Ishikawa (cell line): ENCODE results near the gene TMEM132D.

Source experiments
- CEBPB ChIP-seq: IDR thresholded peaks from 2 replicates; pipeline ENCODE4 v1.6.1; 2012
- CREB1 ChIP-seq: IDR thresholded peaks from 2 replicates; pipeline ENCODE4 v1.6.1; 2012; ENCODE audit warnings: low read depth
- EGR1 ChIP-seq: IDR thresholded peaks from 2 replicates; pipeline ENCODE4 v1.6.1; 2012
- EP300 ChIP-seq: IDR thresholded peaks from 2 replicates; pipeline ENCODE4 v1.6.1; 2012; ENCODE audit warnings: borderline replicate concordance
- FOXM1 ChIP-seq: IDR thresholded peaks from 2 replicates; pipeline ENCODE4 v1.6.1; 2012; ENCODE audit warnings: low read depth, borderline replicate concordance
- MAX ChIP-seq: IDR thresholded peaks from 2 replicates; pipeline ENCODE4 v1.6.1; 2012
- NFIC ChIP-seq: IDR thresholded peaks from 2 replicates; pipeline ENCODE4 v1.6.1; 2012
- RAD21 ChIP-seq: IDR thresholded peaks from 2 replicates; pipeline ENCODE4 v1.6.1; 2012; ENCODE audit warnings: low read depth
- TAF1 ChIP-seq: IDR thresholded peaks from 2 replicates; pipeline ENCODE4 v1.6.1; 2012; ENCODE audit warnings: low read depth, mild to moderate bottlenecking
- TCF12 ChIP-seq: IDR thresholded peaks from 2 replicates; pipeline ENCODE4 v1.6.1; 2012; ENCODE audit warnings: low read depth
- TEAD4 ChIP-seq: IDR thresholded peaks from 2 replicates; pipeline ENCODE4 v1.6.1; 2012
- USF1 ChIP-seq: IDR thresholded peaks from 2 replicates; pipeline ENCODE4 v1.6.1; 2012
- YY1 ChIP-seq: IDR thresholded peaks from 2 replicates; pipeline ENCODE4 v1.6.1; 2012; ENCODE audit warnings: low read depth
- ZBTB7A ChIP-seq: IDR thresholded peaks from 2 replicates; pipeline ENCODE4 v1.6.1; 2012; ENCODE audit warnings: low read depth
- TF ChIP-seq, protein P1 (sequence below): IDR thresholded peaks from 2 replicates; pipeline ENCODE4 v1.6.1; 2012; ENCODE audit warnings: low read depth, mild to moderate bottlenecking

TMEM132D gene

GRCh38 chr12:129765719-129766118 is 138.1 kb downstream of the TMEM132D start:
- TF ChIP-seq YY1 (no peak), EP300 (no peak), NFIC (no peak), CEBPB (no peak), CREB1 (no peak), USF1 (no peak), EGR1 (no peak), FOXM1 (no peak), TAF1 (no peak), TCF12 (no peak), RAD21 (no peak), MAX (no peak), ZBTB7A (no peak), TEAD4 (no peak)
- TF ChIP-seq, protein P1, sequence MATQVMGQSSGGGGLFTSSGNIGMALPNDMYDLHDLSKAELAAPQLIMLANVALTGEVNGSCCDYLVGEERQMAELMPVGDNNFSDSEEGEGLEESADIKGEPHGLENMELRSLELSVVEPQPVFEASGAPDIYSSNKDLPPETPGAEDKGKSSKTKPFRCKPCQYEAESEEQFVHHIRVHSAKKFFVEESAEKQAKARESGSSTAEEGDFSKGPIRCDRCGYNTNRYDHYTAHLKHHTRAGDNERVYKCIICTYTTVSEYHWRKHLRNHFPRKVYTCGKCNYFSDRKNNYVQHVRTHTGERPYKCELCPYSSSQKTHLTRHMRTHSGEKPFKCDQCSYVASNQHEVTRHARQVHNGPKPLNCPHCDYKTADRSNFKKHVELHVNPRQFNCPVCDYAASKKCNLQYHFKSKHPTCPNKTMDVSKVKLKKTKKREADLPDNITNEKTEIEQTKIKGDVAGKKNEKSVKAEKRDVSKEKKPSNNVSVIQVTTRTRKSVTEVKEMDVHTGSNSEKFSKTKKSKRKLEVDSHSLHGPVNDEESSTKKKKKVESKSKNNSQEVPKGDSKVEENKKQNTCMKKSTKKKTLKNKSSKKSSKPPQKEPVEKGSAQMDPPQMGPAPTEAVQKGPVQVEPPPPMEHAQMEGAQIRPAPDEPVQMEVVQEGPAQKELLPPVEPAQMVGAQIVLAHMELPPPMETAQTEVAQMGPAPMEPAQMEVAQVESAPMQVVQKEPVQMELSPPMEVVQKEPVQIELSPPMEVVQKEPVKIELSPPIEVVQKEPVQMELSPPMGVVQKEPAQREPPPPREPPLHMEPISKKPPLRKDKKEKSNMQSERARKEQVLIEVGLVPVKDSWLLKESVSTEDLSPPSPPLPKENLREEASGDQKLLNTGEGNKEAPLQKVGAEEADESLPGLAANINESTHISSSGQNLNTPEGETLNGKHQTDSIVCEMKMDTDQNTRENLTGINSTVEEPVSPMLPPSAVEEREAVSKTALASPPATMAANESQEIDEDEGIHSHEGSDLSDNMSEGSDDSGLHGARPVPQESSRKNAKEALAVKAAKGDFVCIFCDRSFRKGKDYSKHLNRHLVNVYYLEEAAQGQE: no peak

DNA sequence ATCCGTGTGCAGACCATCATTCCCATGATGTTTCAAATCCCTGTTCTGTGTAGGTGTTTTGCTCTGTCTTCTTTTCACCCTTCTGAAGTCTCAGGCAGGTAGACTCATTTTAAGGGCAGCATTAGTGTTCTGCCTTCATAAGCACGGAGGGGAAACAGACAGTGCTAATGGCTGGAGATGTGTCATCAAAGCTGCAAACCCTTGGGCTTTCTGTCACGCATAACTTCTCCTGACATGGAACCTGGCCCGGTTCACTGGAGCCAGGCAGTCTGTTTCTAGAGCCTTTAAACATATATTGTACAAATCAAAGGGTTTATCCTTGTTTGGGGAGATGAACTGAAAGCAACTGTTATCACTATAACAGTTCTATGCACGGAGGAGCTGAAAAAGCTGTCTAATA is 141.4 kb downstream of the TMEM132D start:
- TF ChIP-seq TAF1: no peak

- TF ChIP-seq USF1 (no peak), FOXM1 (no peak), TEAD4 (no peak), CREB1 (no peak), RAD21 (no peak)
Measured at GRCh38 chr12:129753586-129753985, 150.2 kb downstream of the TMEM132D start.

DNA sequence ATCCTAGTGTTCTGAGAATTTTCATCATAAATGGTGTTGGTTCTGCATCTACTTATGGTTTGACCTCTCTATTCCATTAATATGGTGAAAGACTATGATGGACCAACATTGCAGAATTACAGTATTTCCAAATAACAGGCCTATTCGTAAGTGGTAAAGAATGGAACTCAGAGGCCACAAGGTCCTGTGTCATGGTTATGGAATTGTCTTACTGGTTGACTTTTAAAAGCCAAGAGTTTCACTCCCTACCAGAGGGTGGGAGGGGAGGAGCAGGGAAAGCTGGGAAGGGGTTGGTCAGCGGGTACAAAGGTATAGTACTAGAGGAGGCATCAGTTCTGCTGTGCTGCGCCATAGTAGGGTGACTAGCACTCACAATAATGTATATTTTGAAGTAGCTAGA is 153.4 kb downstream of the TMEM132D start:
- TF ChIP-seq EGR1 (no peak), CREB1 (no peak), CEBPB (no peak), TCF12 (no peak), FOXM1 (no peak)

GRCh38 chr12:129746318-129746717 is 157.5 kb downstream of the TMEM132D start:
- TF ChIP-seq YY1 (no peak), FOXM1 (no peak), USF1 (no peak), ZBTB7A (no peak), TCF12 (no peak), TEAD4 (no peak), NFIC (no peak), CEBPB (no peak), MAX (no peak), EGR1 (no peak), TAF1 (no peak), CREB1 (no peak), RAD21 (no peak), EP300 (no peak)
- TF ChIP-seq, protein P1: no peak

DNA sequence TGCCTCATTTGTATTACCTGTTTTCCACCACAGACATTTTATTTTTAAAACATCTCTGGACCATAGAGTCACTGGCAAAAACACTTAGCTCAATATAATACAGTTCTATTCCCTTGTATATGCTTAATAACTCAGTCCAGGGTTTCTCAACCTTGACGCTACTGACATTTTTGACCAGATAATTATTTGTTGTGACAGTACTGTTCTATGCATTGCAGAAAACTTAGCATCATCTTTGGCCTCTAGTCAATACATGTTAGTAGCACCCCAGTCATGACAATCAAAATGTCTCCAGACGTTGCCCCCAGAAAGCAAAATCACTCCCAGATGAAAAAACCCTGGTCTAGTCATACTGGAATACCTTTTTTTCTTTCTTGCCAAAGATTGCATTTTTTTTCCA is 174.7 kb downstream of the TMEM132D start:
- TF ChIP-seq ZBTB7A: no peak
- TF ChIP-seq TAF1: no peak
- TF ChIP-seq YY1: no peak
- TF ChIP-seq TCF12: no peak
- no peak for TF ChIP-seq TEAD4
- TF ChIP-seq EGR1: no peak
- TF ChIP-seq CREB1: no peak
- TF ChIP-seq RAD21: no peak

DNA sequence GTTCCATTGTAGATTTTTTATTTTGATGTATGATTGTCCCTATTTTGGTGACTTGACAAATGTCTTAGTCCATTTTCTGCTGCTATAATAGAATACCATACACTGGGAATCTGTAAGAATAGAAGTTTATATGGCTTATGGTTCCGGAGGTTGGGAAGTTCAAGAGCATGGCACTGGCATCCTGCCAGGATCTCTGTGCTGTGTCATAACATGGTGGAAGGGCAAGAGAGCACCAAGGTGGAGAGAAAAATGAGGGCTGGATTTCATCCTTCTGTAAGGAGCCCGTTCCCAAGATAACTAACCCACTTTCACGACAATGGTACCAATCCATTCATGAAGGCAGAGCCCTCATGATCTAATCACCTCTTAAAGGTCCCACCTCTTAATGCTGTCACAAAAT is 176.7 kb downstream of the TMEM132D start:
- TF ChIP-seq ZBTB7A (no peak), TEAD4 (no peak), RAD21 (no peak), CREB1 (no peak), CEBPB (no peak), EP300 (no peak), MAX (no peak), USF1 (no peak), NFIC (no peak), TCF12 (no peak), TAF1 (no peak), FOXM1 (no peak)
